ENCODE measurements around the gene RCAN1. TPM values are rescaled to one million over a fixed set of nuclear protein-coding genes. Genes with fewer than 3 reads are reported as not detected.

RCAN1 gene
- polyA plus RNA-seq, 2 of the 4 experiments (the other 2 are of a cell fraction), result 10.2 to 11.9 TPM

DNA sequence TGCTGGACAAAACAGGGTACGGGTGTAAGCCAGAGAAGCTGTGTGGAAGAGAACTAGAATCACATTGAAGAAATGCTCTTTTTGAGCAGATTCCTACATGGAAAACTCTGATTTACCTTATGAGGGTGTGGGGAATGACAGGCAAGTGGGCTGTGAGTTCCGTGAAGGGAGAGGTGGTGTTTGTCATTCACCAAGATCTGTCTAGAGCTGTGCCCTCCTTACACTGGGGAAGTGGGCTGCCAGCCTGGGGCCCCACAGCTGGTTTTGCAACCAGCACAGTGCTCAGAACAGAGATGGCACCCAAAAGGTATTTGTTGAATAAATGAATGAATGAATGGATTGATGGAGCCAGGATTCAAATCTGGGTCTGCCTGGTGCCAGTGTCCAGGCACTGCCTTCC lies 10.4 kb downstream of the RCAN1 start:
- Histone ChIP-seq H3K4me3 (no peak overlapping the region), H3K4me1 (no peaks in the 10 kb centered on the region; the same call in 2 of the 3 replicates), H3K9me3 (no peaks in the 10 kb centered on the region), H3K4me2 (no peak overlapping the region), H3K27ac (no peak overlapping the region)
- WGBS (ENCODE audit: missing lambda C conversion rate), result 81% methylated on average over 2 of the region's 2 CpGs
- CTCF ChIA-PET, result interaction anchor here (1.2 to 3.8 kb wide), 3 partner anchors 14 to 237 kb away, joined by 3 to 24 read pairs (median 4); no protein-coding TSS in a partner anchor
- FAIRE-seq (no peak), DNase-seq (ENCODE audit: low read depth in 1 of 2, low spot score in 1 of 2) (no peak), ATAC-seq (no peak)
- TF ChIP-seq, protein P1, sequence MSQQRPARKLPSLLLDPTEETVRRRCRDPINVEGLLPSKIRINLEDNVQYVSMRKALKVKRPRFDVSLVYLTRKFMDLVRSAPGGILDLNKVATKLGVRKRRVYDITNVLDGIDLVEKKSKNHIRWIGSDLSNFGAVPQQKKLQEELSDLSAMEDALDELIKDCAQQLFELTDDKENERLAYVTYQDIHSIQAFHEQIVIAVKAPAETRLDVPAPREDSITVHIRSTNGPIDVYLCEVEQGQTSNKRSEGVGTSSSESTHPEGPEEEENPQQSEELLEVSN (IDR thresholded peaks at IDR 0.05; ENCODE audit: borderline replicate concordance, low read depth), result no peak
- TF ChIP-seq FOXS1 (CRISPR knock-in tag; IDR thresholded peaks at IDR 0.05), result no peak
- no peak for TF ChIP-seq HOXA7 (CRISPR knock-in tag; IDR thresholded peaks at IDR 0.05)
- TF ChIP-seq BHLHE40 (IDR thresholded peaks at IDR 0.05; ENCODE audit: low read depth, low read length), result no peak
- no peak for TF ChIP-seq NFE2L2 (conservative IDR thresholded peaks at IDR 0.05; ENCODE audit: low read length)
- TF ChIP-seq, protein P2, sequence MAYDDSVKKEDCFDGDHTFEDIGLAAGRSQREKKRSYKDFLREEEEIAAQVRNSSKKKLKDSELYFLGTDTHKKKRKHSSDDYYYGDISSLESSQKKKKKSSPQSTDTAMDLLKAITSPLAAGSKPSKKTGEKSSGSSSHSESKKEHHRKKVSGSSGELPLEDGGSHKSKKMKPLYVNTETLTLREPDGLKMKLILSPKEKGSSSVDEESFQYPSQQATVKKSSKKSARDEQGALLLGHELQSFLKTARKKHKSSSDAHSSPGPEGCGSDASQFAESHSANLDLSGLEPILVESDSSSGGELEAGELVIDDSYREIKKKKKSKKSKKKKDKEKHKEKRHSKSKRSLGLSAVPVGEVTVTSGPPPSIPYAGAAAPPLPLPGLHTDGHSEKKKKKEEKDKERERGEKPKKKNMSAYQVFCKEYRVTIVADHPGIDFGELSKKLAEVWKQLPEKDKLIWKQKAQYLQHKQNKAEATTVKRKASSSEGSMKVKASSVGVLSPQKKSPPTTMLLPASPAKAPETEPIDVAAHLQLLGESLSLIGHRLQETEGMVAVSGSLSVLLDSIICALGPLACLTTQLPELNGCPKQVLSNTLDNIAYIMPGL (CRISPR knock-in tag; IDR thresholded peaks at IDR 0.05; ENCODE audit: borderline replicate concordance), result no peak
- no peak for TF ChIP-seq ZC3H11A (IDR thresholded peaks at IDR 0.05)
- no peak for TF ChIP-seq HDAC2 (IDR thresholded peaks at IDR 0.05)
- no peak for TF ChIP-seq TP53 (CRISPR knock-in tag; IDR thresholded peaks at IDR 0.05)
- TF ChIP-seq POLR2AphosphoS2 (conservative IDR thresholded peaks at IDR 0.05; ENCODE audit: low read length), result no peak
- no peak for TF ChIP-seq HOXB13 (CRISPR knock-in tag; IDR thresholded peaks at IDR 0.05; ENCODE audit: low read depth)
- TF ChIP-seq MAFK (IDR thresholded peaks at IDR 0.05; ENCODE audit: partially characterized antibody), result no peak
- no peak for TF ChIP-seq ZNF302 (CRISPR knock-in tag; IDR thresholded peaks at IDR 0.05)
- no peak for TF ChIP-seq KDM5A (IDR thresholded peaks at IDR 0.05)
- no peak for TF ChIP-seq EHMT2 (IDR thresholded peaks at IDR 0.05; ENCODE audit: low read depth)
- TF ChIP-seq JUN (IDR thresholded peaks at IDR 0.05), result no peak
- no peak for TF ChIP-seq KDM1A (IDR thresholded peaks at IDR 0.05; ENCODE audit: low read depth)
- TF ChIP-seq NPAS2 (CRISPR knock-in tag; IDR thresholded peaks at IDR 0.05; ENCODE audit: borderline replicate concordance), result no peak
- POLR2A ChIA-PET, result no interaction called here

DNA sequence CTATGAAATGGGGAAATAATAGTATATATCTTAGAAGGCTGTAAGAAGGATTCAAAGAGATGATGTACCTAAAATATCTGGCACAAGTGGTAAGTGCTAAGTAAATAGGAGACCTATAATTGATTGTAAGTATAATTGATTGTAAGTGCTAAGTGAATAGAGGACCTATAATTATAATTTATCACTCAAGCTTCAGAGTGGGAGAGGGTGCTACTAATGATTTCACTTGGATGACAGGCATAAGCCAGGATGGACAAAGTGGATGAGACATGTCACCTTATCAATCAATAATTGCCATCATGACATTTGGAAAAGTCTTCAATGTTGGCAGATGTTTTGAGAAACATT lies 11.2 kb downstream of the RCAN1 start:
- TF ChIP-seq, protein P3, sequence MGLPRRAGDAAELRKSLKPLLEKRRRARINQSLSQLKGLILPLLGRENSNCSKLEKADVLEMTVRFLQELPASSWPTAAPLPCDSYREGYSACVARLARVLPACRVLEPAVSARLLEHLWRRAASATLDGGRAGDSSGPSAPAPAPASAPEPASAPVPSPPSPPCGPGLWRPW (IDR thresholded peaks at IDR 0.05), result no peak
- TF ChIP-seq PHF8 (IDR thresholded peaks at IDR 0.05; ENCODE audit: borderline replicate concordance, low read depth) (no peak), RAD21 (conservative IDR thresholded peaks at IDR 0.05 in 1 of 2, IDR thresholded peaks at IDR 0.05 in 1 of 2) (no peak), RNF2 (IDR thresholded peaks at IDR 0.05; ENCODE audit: borderline replicate concordance, low read depth) (no peak)
- H3K9me3 ChIP-seq, result no peaks in the 10 kb centered on the region

More for the DNA sequence above, 11.2 kb downstream of the RCAN1 start:
- no peak for DNase-seq (ENCODE audit: low read depth in 1 of 2, low spot score in 1 of 2)
- no peak overlapping the region for H3K27ac ChIP-seq
- no peak for FAIRE-seq
- no peak for ATAC-seq
- peaks cover 5% of the 10 kb centered on the region; the same call in 1 of the 3 replicates for H3K4me1 ChIP-seq
- no peak overlapping the region for H3K4me3 ChIP-seq
- no peak overlapping the region for H3K4me2 ChIP-seq
- ChIA-PET CTCF (interaction anchor here (0.6 to 3.8 kb wide), 38 partner anchors 9 to 1179 kb away, joined by 3 to 25 read pairs (median 4); no protein-coding TSS in a partner anchor), POLR2A (interaction anchor here (0.7 kb wide), 1 partner anchor 77 kb away, joined by 3 read pairs; no protein-coding TSS in a partner anchor)
